Fibroblast of pulmonary artery (primary cell): ENCODE results near the gene FGR.
"Not testable (repeated sequence)": the region's sequence is repeated elsewhere in the genome, so short reads cannot be mapped to it uniquely, and the experiment has no call there.

Experiments
- DNase-seq: peaks from one replicate; pipeline ENCODE4 v3.0.0-alpha.2; 2010; ENCODE audit warnings: low read depth
- H3K4me3 ChIP-seq: replicated peaks from 2 replicates; pipeline ENCODE4 v1.5.1; 2011; ENCODE audit warnings: low read depth, mild to moderate bottlenecking, control low read depth, low read length, moderate library complexity
- CTCF ChIP-seq: IDR thresholded peaks from 2 replicates; pipeline ENCODE4 v1.5.1; 2011; ENCODE audit warnings: mild to moderate bottlenecking, control low read depth, low read length, inconsistent platforms; ENCODE audit errors: missing control alignments

FGR gene

GRCh38 chr1:27634985-27635367 is at the start of gene FGR:
TSS of gene FGR (minus strand) at chr1:27635185. CDS start at chr1:27623916, 11,269 bp downstream.
- H3K4me3 ChIP-seq = peak within 1 kb of the TSS; percentile 30
- DNase-seq = no peak
- TF ChIP-seq CTCF = no peak

GRCh38 chr1:27684176-27684575 is 49.2 kb upstream of the FGR start:
- no peak for DNase-seq
- TF ChIP-seq CTCF = no peak
- H3K4me3 ChIP-seq = no peak overlapping the region

- no peak for TF ChIP-seq CTCF
- H3K4me3 ChIP-seq = no peak overlapping the region
- DNase-seq = no peak
Observed at GRCh38 chr1:27682351-27682944, 47.5 kb upstream of the FGR start.

GRCh38 chr1:27681580-27681979 is 46.6 kb upstream of the FGR start:
- not testable (repeated sequence) for DNase-seq, H3K4me3 ChIP-seq

- DNase-seq, H3K4me3 ChIP-seq: not testable (repeated sequence)
Observed at GRCh38 chr1:27680225-27680791, 45.3 kb upstream of the FGR start.

GRCh38 chr1:27678747-27679146 is 43.8 kb upstream of the FGR start:
- no peak for DNase-seq
- no peak for TF ChIP-seq CTCF
- H3K4me3 ChIP-seq = no peak overlapping the region

GRCh38 chr1:27676410-27676809 is 41.4 kb upstream of the FGR start:
- no peak for TF ChIP-seq CTCF
- no peak overlapping the region for H3K4me3 ChIP-seq
- no peak for DNase-seq

- TF ChIP-seq CTCF = no peak
- H3K4me3 ChIP-seq = peak overlapping the region; percentile 61
Observed at GRCh38 chr1:27672750-27673112, 37.7 kb upstream of the FGR start.

More at GRCh38 chr1:27672750-27673112, 37.7 kb upstream of the FGR start:
- peak; percentile 41 for DNase-seq
